Activated effector memory CD4-positive, alpha-beta T cell treated with anti-CD3 and anti-CD28 coated beads, Interleukin-2, amount 50 U/mL, for 16 hours (primary cell): ENCODE data around the gene IRAK2.
"Not testable (repeated sequence)": the region's sequence is repeated elsewhere in the genome, so short reads cannot be mapped to it uniquely, and the experiment has no call there.

Experiments used
- DNase-seq: peaks from one replicate; pipeline ENCODE4 v3.0.0-alpha.2; 2020

Gene IRAK2

DNA sequence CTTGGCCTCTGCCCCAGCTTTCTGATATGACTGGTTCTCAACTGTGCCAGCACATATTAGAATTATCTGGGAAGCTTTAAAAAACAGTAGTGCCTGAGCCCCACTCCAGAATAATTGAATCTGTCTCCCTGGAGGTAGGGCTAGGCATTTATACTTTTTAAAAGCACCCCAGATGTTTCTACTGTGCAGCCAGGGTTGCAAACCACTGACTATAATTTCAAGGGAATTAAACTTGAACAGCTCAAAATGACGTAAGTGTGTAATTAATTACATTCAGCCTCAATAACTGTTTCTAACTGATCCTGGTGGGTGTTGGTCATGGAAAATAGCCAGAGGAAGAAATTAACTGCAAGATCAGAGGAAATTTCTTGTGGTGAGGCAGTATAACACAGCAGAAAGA, 4.4 kb upstream of the IRAK2 start:
- DNase-seq: no peak

DNA sequence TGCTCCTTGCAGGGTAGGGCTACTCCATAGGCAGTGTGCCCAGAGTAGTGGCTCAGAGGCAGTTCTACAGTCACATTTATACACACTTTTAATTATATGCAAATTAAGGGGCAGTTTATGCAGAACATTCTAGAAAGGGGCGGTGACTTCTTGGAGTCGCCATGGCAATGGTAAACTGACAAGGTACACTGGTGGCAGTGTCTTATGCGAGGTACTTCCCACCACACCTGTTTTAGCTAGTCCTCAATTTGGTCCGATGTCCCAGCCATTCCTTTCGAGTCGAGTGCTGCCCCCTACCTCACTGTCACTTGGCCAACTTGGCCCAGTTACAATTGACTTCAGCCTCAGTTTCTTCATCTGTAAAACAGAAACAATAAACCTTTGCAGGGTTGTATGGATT, 3.8 kb upstream of the IRAK2 start:
- DNase-seq: no peak

DNA sequence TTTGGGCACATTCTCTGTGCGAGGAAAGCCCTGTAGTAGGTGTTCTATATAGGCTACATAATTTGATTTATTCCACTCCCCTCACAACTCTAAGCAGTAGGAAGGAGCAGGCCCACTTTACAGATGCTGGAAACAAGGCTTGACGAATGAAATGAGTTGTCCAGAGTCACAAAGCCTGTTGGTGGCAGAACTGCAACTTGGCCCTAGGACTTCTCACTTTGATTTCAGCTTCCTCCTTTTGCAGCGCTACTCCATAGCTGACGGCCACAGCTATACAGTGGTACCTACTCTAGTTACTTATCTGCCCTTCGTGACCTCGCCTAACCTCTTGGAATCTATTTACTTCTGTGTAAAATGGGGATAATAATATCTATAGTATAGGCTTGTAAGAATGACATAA, 2.5 kb upstream of the IRAK2 start:
- no peak for DNase-seq

DNA sequence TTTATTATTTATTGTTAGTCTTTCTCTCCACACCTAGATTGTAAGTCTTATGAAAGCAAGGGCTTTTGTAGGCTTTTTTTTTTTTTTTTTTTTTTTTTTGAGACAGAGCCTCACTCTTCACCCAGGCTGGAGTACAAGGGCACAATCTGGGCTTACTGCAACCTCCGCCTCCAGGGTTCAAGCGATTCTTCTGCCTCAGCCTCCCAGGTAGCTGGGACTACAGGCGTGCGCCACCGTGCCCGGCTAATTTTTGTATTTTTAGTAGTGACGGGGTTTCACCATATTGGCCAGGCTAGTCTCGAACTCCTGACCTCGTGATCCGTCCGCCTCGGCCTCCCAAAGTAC, 546 bp upstream of the IRAK2 start:
- DNase-seq: not testable (repeated sequence)

DNA sequence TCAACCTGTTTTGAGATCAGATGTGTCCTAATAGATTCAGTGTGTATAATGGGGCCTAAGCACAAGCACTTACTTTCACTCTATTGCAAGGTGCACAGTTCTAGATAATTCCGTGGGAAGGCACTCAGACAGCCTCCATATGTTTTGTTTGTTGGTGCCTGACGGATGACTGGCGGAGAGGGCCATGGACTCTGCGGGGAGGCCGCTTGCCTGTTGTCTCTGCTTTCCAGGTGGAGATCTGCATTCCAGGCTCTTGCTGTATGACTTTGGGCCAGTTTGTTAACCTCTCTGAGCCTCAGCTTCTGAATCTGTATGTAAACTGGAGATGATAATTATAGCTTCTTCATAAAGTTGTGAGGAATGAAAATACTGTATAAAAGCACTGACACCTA, 1.5 kb downstream of the IRAK2 start:
- DNase-seq: no peak

DNA sequence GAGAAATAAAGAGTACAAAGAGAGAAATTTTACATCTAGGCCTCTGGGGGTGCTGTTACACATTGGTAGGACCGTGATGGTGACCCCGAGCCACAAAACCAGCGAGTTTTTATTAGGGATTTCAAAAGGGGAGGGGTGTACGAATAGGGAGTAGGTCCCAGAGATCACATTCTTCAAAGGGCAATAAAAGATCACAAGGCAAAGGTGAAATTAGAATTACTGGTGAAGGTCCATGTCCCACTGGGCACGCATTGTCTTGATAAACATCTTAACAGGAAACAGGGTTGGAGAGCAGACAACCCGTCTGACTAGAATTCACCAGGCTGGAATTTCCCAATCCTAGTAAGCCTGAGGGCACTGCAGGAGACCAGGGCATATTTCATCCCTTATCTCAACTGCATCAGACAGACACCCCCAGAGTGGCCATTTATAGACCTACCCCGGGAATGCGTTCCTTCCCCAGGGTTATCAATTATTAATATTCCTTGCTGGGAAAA, 4.3 kb downstream of the IRAK2 start:
- DNase-seq: no peak

DNA sequence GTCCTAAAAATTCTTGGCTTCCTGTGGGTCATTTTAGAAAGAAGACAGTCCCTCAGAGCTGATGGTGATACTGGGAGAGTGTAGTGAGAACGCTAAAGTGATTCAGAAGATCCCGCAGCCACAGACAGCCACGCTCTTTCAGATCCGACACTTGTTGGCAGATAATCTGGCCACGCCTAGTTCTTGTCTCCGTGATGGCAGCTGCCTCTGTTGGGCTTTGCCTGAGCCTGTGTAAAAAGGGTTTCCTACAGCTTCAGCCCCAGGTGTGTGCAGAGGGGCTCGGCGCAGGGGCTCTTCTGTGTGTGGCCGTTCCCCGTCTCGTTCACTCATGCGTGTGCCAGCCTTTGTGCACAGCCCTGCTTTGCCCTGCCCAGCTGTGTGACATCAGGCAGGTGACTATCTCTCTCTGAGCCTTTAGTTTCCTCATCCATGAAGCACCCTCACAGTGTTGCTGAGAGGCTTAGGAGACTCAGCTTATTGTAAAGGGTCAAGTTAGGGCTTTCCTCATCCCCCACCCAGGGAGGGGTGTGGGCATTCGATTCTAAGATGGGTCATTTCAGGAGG, 6.3 kb downstream of the IRAK2 start:
- DNase-seq: no peak

DNA sequence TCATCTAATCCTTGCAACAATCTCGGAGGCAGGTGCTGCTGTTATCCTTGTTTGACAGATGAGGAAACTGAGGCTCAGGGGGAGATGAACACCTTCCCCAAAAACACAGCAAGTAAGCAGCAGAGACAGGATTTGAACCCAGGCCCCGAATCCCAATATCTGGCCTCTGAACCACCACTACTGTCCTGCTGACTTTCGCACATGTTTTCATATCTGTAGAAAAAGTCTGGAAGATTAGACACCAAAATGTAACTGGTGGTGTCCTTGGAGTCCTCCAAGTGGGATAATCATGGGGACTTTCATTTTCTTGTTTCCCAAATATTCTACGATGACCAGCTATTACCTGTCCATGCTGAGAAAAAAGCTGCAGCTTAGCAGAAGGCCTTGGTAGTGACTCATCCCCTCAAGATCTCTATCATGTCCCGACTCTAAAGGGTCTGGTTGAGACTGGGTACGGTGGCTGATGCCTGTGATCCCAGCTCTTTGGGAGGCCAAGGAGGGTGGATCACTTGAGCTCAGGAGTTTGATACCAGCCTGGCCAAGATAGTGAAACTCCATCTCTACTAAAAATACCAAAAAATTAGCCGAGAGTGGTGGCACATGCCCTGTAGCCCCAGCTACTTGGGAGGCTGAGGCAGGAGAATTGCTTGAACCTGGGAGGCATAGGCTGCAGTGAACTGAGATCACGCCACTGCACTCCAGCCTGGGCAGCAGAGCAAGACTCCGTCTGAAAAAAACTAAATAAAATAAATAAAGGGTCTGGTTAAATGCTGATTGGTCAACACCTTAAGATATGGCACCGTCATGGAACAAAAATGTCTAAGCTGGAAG, 8.6 kb downstream of the IRAK2 start:
- DNase-seq: no peak

DNA sequence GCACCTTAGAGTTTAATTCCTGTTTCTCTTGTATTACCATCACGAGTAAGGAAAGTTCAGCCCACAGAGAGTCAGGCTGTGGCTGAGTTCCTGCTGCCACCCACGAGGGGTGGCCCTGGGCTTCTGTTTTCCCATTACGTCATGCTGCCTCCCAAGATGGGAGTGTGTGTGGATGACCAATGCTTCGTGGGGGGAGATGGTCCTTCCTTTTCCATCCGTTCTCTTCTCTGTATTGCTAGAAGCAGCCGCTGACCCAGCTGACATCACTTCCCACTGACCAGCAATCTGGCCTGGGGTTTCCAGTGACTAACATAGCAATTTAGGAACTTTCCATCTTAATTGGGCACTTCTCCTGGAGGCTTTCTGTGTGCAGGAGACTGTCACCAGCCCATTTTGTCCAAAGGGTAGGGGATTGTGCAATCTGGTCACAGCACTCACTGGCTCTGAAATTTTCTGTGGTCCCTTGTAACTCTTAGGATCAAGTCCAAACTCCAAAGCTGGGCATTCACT, 9.3 kb downstream of the IRAK2 start:
- DNase-seq: no peak

DNA sequence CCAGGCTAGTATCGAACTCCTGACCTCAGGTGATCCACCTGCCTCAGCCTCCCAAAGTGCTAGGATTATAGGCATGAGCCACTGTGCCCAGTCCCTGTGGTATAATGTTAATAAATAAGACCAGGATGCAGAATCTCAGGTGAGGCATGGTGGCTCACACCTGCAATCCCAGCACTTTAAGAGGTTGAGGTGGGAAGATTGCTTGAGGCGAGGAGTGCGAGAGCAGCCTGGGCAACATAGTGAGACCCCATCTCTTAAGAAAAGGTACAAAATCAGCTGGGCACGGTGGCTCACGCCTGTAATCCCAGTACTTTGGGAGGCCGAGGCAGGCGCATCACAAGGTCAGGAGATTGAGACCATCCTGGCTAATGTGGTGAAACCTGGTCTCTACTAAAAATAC, 10.6 kb downstream of the IRAK2 start:
- not testable (repeated sequence) for DNase-seq

DNA sequence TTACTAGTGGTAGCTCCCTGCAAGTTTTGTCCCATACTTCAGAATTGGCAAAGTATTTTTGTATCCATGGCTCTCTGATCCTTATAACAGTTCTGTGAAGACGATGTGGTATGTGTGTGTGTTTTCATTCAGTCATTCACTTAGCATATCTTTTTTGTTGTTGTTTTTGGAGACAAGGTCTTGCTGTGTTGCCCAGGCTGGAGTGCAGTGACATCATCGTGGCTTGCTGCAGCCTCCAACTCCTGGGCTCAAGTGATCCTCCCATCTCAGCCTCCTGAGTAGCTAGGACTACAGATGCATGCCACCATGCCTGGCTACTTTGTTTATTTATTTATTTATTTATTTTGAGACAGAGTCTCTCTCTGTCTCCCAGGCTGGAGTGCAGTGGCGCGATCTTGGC, 11.4 kb downstream of the IRAK2 start:
- DNase-seq: not testable (repeated sequence)

DNA sequence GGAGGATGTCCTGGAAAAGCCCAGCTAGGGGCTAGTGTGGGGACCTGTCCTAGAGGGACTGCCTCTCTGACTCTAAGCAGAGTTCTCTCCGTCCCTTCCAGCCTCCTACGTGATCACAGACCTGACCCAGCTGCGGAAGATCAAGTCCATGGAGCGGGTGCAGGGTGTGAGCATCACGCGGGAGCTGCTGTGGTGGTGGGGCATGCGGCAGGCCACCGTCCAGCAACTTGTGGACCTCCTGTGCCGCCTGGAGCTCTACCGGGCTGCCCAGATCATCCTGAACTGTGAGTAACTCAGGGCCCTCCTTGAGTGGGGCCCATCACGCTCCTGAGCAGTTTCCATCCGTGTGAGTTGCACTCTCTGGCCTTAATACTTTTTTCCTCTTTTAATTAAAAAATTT, 13.0 kb downstream of the IRAK2 start:
- no peak for DNase-seq

DNA sequence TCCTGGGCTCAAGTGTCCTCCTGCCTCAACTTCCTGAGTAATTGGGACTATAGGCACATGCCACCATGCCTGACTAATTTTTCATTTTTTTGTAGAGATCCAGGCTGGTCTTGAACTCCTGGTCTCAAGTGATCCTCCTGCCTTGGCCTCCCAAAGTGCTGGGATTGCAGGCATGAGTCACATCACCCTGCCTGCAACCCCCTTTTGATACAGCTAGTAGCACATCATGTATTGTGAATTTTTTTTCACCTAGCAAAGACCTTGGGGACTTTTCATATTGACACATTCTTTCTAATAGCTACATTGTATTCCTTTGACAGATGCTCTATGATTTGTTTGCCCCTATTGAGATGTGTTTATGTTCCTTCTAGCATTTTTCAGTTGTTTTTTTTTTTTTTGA, 14.2 kb downstream of the IRAK2 start:
- no peak for DNase-seq

DNA sequence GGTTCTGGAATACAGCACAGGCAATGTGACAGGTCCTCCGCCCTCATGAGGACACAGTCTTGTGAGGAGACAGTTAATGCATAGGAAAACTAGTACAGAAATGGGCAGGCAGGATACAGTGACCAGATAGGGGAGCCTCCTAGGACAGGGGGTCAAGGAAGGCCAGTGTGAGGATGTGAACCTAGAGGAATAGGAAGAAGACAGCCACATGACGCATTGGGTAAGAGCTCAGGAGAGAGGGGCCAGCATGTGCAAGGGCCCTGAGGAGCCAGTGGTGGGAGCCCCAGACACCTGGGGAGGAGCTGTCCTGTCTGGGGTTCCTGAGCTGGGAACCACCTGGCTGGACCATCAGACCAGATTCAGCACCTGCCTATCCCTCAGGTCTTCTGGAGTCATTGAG, 15.6 kb downstream of the IRAK2 start:
- DNase-seq: no peak

DNA sequence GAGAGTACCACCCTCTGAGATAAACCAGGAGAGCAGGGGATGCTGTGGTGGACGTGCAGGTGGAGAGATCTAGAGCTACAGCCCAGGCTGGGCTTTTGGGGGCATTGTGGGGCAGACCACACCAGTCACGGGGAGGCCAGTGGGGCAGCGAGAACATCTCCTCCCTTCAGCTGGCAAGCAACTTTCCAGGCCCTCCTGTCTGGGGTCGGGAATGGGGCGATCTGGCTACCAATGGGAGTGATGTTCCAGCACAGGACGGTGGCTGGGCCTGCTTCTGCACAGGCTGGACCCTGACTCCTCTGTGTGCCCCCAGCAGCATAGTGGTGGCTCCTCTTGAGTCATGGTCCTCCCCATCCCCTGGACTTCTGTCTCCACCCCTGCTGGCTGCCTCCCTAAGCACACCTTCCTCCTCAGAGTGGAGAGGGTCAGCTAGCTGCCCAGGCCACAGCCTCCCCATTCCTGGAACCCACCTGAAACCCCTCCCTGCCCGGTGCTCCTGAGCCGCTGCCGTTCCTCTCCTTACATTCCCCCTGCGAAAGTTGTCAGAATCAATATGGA, 16.1 kb downstream of the IRAK2 start:
- DNase-seq: no peak

DNA sequence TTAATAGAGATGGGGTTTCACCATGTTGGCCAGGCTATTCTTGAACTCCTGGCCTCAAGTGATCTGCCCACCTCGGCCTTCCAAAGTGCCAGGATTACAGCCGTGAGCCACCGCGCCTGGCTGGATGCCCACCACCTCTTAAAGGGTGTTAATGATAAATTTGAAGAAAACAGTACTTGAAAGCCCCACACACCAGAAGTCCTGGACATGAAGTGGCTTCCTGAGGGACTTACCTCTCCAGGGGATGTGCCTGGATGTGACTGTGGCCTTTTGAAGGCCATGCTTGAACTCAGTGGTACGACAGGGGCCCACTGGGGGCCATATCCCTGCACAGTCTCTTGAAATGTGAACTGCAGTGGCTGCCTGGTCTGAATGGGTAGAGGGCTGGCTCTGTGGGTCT, 18.2 kb downstream of the IRAK2 start:
- no peak for DNase-seq

DNA sequence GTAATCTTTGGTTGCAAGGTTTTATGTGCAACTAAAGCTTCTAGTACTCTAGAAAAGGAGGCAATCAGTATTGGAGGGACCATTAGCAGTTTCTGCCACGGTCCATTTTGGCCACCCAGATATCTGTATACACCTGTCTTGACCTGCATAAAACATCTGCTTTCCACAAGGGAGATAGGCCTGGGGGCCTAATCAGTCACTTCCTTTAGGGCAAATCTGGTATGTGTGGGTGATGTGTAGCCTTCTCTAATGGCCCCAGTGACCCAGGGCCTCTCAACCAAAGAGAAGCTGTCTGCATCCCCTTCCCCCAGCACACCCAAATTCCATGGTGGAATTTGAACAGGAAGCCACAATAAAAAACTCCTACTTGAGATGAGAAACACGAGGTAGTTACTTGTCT, 19.5 kb downstream of the IRAK2 start:
- DNase-seq: no peak

DNA sequence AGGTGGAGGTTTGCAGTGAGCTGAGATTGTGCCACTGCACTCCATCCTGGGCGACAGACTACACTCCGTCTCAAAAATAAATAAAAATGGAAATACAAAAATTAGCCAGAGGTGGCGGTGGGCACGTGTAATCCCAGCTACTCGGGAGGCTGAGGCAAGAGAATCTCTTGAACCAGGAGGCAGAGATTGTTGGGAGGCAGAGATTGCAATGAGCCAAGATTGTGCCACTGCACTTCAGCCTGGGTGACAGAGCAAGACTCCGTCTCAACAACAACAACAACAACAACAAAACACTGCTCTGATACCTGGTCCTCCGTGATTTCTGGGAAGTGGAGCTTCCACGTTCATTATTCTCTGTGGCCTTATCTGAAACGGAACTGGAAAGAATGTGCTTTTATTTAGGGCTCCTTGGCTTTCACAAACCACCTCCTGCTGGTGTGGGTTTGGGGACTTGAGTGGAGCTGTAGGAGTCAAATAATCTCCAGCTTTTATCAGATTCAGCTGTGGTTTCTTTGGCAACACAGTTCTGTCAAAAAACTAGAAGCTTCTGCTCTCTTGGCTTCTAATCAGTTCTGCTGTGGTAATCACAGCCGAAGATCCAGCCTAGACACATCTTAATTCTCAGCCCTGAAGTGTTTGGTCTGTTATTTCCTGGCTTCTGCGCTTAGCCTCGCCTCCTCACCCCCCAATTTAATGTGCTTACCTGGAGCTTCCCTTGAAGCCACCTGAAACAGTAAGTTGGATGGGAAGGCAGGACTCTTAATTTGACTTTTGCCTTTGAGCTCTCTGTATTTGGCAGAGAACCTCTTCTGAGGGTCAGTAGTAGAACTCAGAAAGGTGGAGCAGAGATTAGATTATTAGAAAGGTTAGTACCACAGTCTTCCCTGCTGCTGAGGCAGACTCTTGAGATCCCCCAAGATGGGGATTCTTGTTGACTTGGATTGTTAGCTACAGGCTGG, 21.4 kb downstream of the IRAK2 start:
- DNase-seq: no peak

DNA sequence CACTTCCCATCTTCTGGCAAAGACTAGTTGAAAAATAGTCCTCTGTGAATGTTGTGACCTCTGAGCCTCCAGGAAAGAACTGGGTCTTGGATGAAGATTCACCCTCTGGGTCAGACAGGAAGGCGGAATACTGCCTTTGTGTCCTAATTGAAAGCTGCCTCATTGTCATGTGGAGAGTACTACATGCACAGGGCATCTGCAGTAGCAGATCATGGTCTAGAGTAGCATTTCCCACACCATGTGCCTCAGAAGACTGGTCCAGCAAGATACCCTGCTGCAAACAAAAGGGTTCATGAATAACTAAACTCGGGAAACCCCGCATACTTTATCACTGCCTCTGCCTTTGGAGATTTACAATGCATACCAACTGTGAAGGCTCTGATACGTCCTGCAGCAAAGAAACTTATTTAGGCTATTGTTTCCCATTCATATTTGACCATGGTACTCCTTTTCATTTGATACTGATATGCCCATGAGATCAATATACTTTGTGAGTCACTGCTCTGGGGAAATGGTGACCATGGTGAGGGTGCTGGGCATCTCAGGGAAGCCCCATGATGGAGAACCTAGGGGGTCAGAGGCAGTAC, 22.7 kb downstream of the IRAK2 start:
- no peak for DNase-seq

DNA sequence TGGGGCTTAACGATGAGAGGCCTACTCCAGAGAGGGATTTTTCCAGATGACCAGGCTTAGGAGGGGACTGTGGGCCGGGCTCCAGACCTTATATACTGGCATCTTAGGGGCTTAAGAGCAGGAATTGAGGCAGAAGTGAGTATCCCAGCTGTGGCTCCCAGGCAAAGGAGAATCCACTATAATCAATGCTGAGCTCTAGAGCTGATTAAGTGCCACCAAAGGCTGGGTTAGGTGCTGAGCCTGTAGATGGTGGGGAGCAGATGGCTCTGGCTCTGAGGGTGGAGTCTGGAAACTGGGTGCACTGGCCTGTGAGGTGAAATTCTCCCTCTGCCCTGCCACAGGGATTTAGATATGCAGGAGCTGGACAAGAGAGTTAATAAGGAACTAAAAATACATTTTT, 23.2 kb downstream of the IRAK2 start:
- DNase-seq: no peak

DNA sequence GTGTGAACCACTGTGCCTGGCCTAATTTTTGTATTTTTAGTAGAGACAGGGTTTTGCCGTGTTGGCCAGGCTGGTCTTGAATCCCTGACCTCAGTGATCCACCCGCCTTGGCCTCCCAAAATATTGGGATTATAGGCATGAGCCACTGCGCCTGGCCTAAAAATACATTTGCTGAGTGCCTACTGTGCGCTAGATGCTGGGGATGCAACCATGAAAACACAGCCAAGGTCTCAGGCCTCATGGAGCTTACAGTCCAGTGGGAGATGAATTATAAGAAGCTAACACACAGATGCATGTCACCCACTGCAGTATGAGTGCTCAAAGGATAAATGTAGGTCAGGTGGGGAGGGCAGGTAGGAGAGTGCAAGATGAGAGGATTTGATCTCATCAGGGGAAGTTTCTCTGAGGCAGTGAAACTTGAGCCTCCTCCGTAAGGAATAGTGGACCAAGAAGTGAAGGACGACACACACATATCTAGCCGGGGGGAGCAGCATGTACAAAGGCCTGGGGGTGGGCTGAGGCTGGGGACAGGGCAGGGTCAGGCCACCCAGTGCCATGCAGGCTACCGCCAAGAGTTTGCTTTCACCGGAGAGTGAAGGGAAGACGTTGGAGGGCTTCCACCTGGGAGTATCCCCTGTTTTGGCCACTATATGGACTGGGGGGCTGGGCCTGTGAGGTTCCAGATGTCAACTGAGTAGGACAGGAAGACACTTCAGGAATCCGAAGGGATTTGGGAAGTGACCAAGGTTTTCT, 24.3 kb downstream of the IRAK2 start:
- DNase-seq: no peak
